ENCODE measurements around the gene SUN2. TPM values are rescaled to one million over a fixed set of nuclear protein-coding genes. Genes with fewer than 3 reads are reported as not detected.

SUN2 gene
- polyA plus RNA-seq, 1 donor from 2014 or later, result 172 TPM

DNA sequence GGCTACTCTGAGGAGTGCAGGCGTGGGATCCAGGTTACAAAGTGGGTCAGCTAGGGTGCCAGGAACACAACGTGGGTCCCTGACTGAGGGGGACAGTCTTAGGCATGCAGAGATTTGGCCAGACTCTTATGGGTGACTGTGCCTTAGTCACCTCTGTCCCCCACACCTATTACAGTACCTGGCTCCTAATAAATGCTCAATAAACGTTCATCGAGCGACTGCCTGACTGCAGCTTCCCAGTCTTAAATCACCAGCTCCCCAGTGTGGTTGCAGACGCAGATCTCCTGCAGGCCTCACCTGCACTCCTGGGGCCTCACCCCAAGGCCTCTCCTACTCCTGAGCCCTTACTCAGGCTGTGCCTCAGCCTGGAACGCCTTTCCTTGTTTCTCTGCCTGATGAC lies 3.2 kb upstream of the SUN2 start:
- Histone ChIP-seq H2AFZ (ENCODE audit: low read depth, low read length) (no peak overlapping the region), H3K27ac (ENCODE audit: low read length) (peak overlapping the region; percentile 87), H3K4me3 (ENCODE audit: low read length) (peak overlapping the region; percentile 37), H3K9ac (ENCODE audit: low read length) (peak overlapping the region; percentile 46), H3K36me3 (ENCODE audit: insufficient read depth, low read length) (no peaks in the 10 kb centered on the region), H3K4me2 (ENCODE audit: low read length) (no peak overlapping the region), H3K79me2 (replicated peaks; ENCODE audit: insufficient read depth, low read length) (peaks cover 14% of the 10 kb centered on the region), H3F3A (ENCODE audit: insufficient read depth, low read length, poor library complexity, severe bottlenecking) (no peaks in the 10 kb centered on the region), H4K20me1 (ENCODE audit: insufficient read depth) (no peaks in the 10 kb centered on the region), H3K9me3 (ENCODE audit: low read length) (no peaks in the 10 kb centered on the region), H3K27me3 (ENCODE audit: insufficient read depth, low read depth, low read length) (no peaks in the 10 kb centered on the region), H3K9me2 (ENCODE audit: insufficient read depth, low read length) (no peaks in the 10 kb centered on the region)
- no peak for TF ChIP-seq EP300 (conservative IDR thresholded peaks at IDR 0.05; ENCODE audit: poor library complexity, severe bottlenecking)

DNA sequence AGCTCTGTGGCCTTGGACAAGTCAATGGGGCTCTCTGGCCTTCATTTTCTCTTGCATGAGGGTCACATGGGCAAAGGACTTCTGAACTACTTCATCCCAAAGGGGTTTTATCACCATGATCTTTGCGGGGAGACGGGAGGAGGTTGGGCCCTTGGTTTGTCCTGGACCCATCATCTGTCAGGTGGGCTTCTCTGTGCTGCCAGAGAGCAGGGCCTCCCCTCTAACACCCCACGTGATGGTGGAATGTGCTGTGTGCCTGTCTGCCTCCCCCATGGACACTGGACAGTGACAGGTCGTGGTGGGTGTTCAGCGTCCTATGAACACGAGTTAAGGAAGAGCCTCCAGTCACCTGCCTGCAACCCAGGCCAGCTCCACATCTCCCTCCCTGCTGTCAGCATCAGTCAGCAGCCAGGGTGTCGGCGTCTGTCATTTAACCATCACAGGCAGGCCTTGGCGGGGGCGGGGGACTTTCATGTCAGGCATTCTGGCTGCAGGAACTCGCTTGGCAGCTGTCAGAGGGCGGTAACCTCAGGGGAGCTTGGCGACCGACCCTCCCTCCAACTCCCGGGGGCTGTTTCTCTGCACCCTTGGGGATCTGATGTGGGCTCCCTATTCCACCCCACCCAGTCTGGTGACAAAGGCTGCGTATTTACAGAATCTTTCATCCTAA lies 2.6 kb upstream of the SUN2 start:
- Histone ChIP-seq H3K36me3 (ENCODE audit: insufficient read depth, low read length) (no peaks in the 10 kb centered on the region), H3K27ac (ENCODE audit: low read length) (peak overlapping the region; percentile 87), H3K4me2 (ENCODE audit: low read length) (no peak overlapping the region), H3K27me3 (ENCODE audit: insufficient read depth, low read depth, low read length) (no peaks in the 10 kb centered on the region), H3F3A (ENCODE audit: insufficient read depth, low read length, poor library complexity, severe bottlenecking) (no peaks in the 10 kb centered on the region), H3K4me3 (ENCODE audit: low read length) (peak overlapping the region; percentile 37), H3K9me2 (ENCODE audit: insufficient read depth, low read length) (no peaks in the 10 kb centered on the region), H2AFZ (ENCODE audit: low read depth, low read length) (no peak overlapping the region), H3K9ac (ENCODE audit: low read length) (peak overlapping the region; percentile 46), H3K9me3 (ENCODE audit: low read length) (no peaks in the 10 kb centered on the region), H4K20me1 (ENCODE audit: insufficient read depth) (no peaks in the 10 kb centered on the region), H3K79me2 (replicated peaks; ENCODE audit: insufficient read depth, low read length) (peaks cover 20% of the 10 kb centered on the region)
- TF ChIP-seq EP300 (conservative IDR thresholded peaks at IDR 0.05; ENCODE audit: poor library complexity, severe bottlenecking), result peak; percentile 90
- peak; percentile 49 for TF ChIP-seq POLR2AphosphoS5 (IDR thresholded peaks at IDR 0.05)
- TF ChIP-seq TAF1 (IDR thresholded peaks at IDR 0.05; ENCODE audit: low read depth), result no peak

DNA sequence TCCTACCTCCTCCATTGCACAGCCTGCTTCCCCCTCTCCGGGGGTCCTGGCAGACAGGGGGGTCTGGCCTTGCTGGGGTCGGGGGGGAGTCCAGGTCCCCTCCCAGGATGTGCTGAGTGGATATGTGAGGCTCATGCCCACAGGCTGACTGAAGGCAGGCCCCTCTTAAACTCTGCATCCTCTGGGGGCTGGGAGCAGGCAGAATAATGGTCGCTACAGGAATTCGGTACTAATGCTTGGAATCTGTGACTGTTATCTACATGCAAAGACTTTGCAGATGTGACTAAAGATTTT lies 1.6 kb upstream of the SUN2 start:
- Histone ChIP-seq H3K9ac (ENCODE audit: low read length) (no peak overlapping the region), H4K20me1 (ENCODE audit: insufficient read depth) (no peaks in the 10 kb centered on the region), H3K27me3 (ENCODE audit: insufficient read depth, low read depth, low read length) (no peaks in the 10 kb centered on the region), H3F3A (ENCODE audit: insufficient read depth, low read length, poor library complexity, severe bottlenecking) (no peaks in the 10 kb centered on the region), H3K79me2 (replicated peaks; ENCODE audit: insufficient read depth, low read length) (peaks cover 25% of the 10 kb centered on the region), H3K9me3 (ENCODE audit: low read length) (no peaks in the 10 kb centered on the region), H3K4me2 (ENCODE audit: low read length) (no peak overlapping the region), H3K36me3 (ENCODE audit: insufficient read depth, low read length) (no peaks in the 10 kb centered on the region), H2AFZ (ENCODE audit: low read depth, low read length) (no peak overlapping the region), H3K4me3 (ENCODE audit: low read length) (peak overlapping the region; percentile 74), H3K27ac (ENCODE audit: low read length) (no peak overlapping the region), H3K9me2 (ENCODE audit: insufficient read depth, low read length) (no peaks in the 10 kb centered on the region)
- TF ChIP-seq MXI1 (conservative IDR thresholded peaks at IDR 0.05; ENCODE audit: poor library complexity, severe bottlenecking) (no peak), POLR2AphosphoS5 (IDR thresholded peaks at IDR 0.05) (no peak), EZH2 (IDR thresholded peaks at IDR 0.05; ENCODE audit: borderline replicate concordance, insufficient read depth, low read length, poor library complexity, severe bottlenecking) (no peak), TAF1 (IDR thresholded peaks at IDR 0.05; ENCODE audit: low read depth) (no peak), EP300 (conservative IDR thresholded peaks at IDR 0.05; ENCODE audit: poor library complexity, severe bottlenecking) (no peak), SMC3 (conservative IDR thresholded peaks at IDR 0.05; ENCODE audit: poor library complexity) (no peak)
- TF ChIP-seq, protein P1, sequence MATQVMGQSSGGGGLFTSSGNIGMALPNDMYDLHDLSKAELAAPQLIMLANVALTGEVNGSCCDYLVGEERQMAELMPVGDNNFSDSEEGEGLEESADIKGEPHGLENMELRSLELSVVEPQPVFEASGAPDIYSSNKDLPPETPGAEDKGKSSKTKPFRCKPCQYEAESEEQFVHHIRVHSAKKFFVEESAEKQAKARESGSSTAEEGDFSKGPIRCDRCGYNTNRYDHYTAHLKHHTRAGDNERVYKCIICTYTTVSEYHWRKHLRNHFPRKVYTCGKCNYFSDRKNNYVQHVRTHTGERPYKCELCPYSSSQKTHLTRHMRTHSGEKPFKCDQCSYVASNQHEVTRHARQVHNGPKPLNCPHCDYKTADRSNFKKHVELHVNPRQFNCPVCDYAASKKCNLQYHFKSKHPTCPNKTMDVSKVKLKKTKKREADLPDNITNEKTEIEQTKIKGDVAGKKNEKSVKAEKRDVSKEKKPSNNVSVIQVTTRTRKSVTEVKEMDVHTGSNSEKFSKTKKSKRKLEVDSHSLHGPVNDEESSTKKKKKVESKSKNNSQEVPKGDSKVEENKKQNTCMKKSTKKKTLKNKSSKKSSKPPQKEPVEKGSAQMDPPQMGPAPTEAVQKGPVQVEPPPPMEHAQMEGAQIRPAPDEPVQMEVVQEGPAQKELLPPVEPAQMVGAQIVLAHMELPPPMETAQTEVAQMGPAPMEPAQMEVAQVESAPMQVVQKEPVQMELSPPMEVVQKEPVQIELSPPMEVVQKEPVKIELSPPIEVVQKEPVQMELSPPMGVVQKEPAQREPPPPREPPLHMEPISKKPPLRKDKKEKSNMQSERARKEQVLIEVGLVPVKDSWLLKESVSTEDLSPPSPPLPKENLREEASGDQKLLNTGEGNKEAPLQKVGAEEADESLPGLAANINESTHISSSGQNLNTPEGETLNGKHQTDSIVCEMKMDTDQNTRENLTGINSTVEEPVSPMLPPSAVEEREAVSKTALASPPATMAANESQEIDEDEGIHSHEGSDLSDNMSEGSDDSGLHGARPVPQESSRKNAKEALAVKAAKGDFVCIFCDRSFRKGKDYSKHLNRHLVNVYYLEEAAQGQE (IDR thresholded peaks at IDR 0.05; ENCODE audit: borderline replicate concordance), result no peak
- TF ChIP-seq, protein P2, sequence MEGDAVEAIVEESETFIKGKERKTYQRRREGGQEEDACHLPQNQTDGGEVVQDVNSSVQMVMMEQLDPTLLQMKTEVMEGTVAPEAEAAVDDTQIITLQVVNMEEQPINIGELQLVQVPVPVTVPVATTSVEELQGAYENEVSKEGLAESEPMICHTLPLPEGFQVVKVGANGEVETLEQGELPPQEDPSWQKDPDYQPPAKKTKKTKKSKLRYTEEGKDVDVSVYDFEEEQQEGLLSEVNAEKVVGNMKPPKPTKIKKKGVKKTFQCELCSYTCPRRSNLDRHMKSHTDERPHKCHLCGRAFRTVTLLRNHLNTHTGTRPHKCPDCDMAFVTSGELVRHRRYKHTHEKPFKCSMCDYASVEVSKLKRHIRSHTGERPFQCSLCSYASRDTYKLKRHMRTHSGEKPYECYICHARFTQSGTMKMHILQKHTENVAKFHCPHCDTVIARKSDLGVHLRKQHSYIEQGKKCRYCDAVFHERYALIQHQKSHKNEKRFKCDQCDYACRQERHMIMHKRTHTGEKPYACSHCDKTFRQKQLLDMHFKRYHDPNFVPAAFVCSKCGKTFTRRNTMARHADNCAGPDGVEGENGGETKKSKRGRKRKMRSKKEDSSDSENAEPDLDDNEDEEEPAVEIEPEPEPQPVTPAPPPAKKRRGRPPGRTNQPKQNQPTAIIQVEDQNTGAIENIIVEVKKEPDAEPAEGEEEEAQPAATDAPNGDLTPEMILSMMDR (IDR thresholded peaks at IDR 0.05; ENCODE audit: poor library complexity, severe bottlenecking), result no peak

Measured in neural cell (in vitro differentiated cells).